Stimulated activated CD4-positive, alpha-beta T cell treated with anti-CD3 and anti-CD28 coated beads, Interleukin-12 subunit alpha, Interleukin-12 subunit beta, amount 100 ng/mL, for 4 hours (primary cell): ENCODE results near the gene RNPS1.

Experiments used
- DNase-seq: peaks from one replicate; pipeline ENCODE4 v3.0.0-alpha.2; 2020

RNPS1 gene

GRCh38 chr16:2267913-2268666 is at the start of gene RNPS1:
RNPS1 (minus strand) TSS chr16:2268126; CDS start chr16:2264643, 3,483 bp downstream.
- DNase-seq: peak; percentile 96

GRCh38 chr16:2317231-2318020 is 49.5 kb upstream of the RNPS1 start:
- no peak for DNase-seq

- no peak for DNase-seq
These were observed 40.4 kb upstream of the RNPS1 start for GRCh38 chr16:2308089-2308962.

GRCh38 chr16:2299915-2300192 is 31.9 kb upstream of the RNPS1 start:
- no peak for DNase-seq

- no peak for DNase-seq
These were observed 31.4 kb upstream of the RNPS1 start for GRCh38 chr16:2299121-2299914.

- DNase-seq: no peak
These were observed 30.7 kb upstream of the RNPS1 start for GRCh38 chr16:2298621-2299020.

GRCh38 chr16:2297506-2297860 is 29.6 kb upstream of the RNPS1 start:
- no peak for DNase-seq

- no peak for DNase-seq
These were observed 29.0 kb upstream of the RNPS1 start for GRCh38 chr16:2296661-2297505.

- DNase-seq: no peak
These were observed 27.3 kb upstream of the RNPS1 start for GRCh38 chr16:2295056-2295798.

- DNase-seq: no peak
These were observed 24.3 kb upstream of the RNPS1 start for GRCh38 chr16:2292221-2292620.

- no peak for DNase-seq
These were observed 21.4 kb upstream of the RNPS1 start for GRCh38 chr16:2289282-2289681.

GRCh38 chr16:2288726-2289125 is 20.8 kb upstream of the RNPS1 start:
- DNase-seq: no peak

GRCh38 chr16:2287916-2288547 is 20.1 kb upstream of the RNPS1 start:
- no peak for DNase-seq

- no peak for DNase-seq
These were observed 18.6 kb upstream of the RNPS1 start for GRCh38 chr16:2286550-2286949.

GRCh38 chr16:2285731-2286191 is 17.8 kb upstream of the RNPS1 start:
- no peak for DNase-seq

- DNase-seq: no peak
These were observed 17.1 kb upstream of the RNPS1 start for GRCh38 chr16:2284797-2285576.

GRCh38 chr16:2284001-2284770 is 16.3 kb upstream of the RNPS1 start:
- no peak for DNase-seq

GRCh38 chr16:2282866-2283555 is 15.1 kb upstream of the RNPS1 start:
- DNase-seq: no peak
